Body of pancreas (tissue), 4 donors: ENCODE measurements around the gene SPG11.

Source experiments
- POLR2A ChIP-seq, 3 donors: fragments of 450-650 bp; IDR thresholded peaks; one replicate each; pipeline ENCODE4 v1.6.1; 2016; ENCODE audit warnings: antibody characterized with exemption in 3 of 3, mild to moderate bottlenecking in 2 of 3
- TF ChIP-seq, protein P1 (sequence below), 7 experiments: fragments of 450-650 bp in 4 of 7; fragments of 200-600 bp in 3 of 7; sonication (generic) in 3 of 7; IDR thresholded peaks; one replicate each; pipeline ENCODE4 v1.5.1; 2016 to 2019; ENCODE audit warnings: antibody characterized with exemption in 7 of 7

DNA sequence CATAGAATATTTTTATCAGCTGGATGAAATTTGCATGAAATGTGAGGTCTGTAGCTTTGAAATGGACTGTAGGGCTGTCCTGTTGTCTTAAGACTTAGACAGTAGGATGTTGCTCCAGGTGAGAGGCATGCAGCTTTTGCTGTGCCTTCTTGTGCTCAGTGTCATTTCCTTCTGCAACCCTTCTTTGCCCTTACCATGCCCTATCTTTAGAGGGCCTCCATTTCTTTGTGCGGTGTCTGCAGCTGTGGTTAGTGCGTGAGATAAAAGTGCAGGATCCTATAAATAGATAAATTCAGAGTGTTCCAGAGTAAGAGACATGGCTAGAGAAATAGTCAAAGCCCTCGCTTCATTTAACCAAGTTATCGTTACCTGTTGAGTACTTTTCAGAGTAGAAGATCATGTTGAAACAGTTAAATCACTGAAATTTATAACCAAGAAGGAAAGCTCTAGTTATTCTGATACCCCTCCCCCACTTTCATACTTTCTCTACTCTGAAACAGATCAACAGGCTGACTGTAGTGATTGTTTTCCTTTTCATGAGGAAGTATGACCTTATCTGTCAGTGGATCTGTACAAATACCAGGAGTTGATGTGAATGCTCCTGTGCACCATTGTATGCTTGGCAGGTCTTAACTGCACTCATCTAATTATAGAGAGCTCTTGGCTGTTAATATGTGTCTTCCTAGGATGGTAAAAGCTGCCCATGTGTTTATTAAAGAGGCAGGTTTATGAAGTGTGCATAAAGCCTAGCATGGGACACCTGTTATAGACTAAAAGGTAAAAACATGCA, 108.3 kb downstream of the SPG11 start:
- TF ChIP-seq, protein P1, sequence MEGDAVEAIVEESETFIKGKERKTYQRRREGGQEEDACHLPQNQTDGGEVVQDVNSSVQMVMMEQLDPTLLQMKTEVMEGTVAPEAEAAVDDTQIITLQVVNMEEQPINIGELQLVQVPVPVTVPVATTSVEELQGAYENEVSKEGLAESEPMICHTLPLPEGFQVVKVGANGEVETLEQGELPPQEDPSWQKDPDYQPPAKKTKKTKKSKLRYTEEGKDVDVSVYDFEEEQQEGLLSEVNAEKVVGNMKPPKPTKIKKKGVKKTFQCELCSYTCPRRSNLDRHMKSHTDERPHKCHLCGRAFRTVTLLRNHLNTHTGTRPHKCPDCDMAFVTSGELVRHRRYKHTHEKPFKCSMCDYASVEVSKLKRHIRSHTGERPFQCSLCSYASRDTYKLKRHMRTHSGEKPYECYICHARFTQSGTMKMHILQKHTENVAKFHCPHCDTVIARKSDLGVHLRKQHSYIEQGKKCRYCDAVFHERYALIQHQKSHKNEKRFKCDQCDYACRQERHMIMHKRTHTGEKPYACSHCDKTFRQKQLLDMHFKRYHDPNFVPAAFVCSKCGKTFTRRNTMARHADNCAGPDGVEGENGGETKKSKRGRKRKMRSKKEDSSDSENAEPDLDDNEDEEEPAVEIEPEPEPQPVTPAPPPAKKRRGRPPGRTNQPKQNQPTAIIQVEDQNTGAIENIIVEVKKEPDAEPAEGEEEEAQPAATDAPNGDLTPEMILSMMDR (IDR thresholded peaks at IDR 0.05): no peak
- no peak for TF ChIP-seq POLR2A (IDR thresholded peaks at IDR 0.05)
